ENCODE data around the gene FBXL5. TPM values are rescaled to one million over a fixed set of nuclear protein-coding genes. Genes with fewer than 3 reads are reported as not detected.

FBXL5 gene
- total and polyA plus RNA-seq, 2 donors (not counting 3 experiments of a cell fraction or from before 2014, with no cell fraction given): 42.2 to 60.2 TPM

- Histone ChIP-seq H3K9me3 (replicated peaks; ENCODE audit: control insufficient read depth, insufficient read depth, low read length) (no peaks in the 10 kb centered on the region), H3K27me3 (ENCODE audit: control insufficient read depth in 2 of 2, insufficient read depth in 2 of 2, low read length in 2 of 2) (no peaks in the 10 kb centered on the region), H3K27ac (ENCODE audit: insufficient read depth, low read depth, low read length) (no peak overlapping the region), H3K9me1 (replicated peaks; ENCODE audit: control insufficient read depth, extremely low read depth, insufficient read depth, low read length) (no peaks in the 10 kb centered on the region), H3K36me3 (ENCODE audit: control insufficient read depth in 2 of 2, extremely low read depth in 1 of 2, insufficient read depth in 2 of 2, low read length in 2 of 2) (no peaks in the 10 kb centered on the region), H3K79me2 (ENCODE audit: control insufficient read depth, insufficient read depth, low read length) (peaks cover 80% of the 10 kb centered on the region), H3K9ac (replicated peaks; ENCODE audit: extremely low read depth, insufficient read depth, low read length) (no peak overlapping the region), H3K4me2 (ENCODE audit: insufficient read depth, low read length) (no peak overlapping the region), H3K4me1 (ENCODE audit: control insufficient read depth, extremely low read depth, insufficient read depth, low read length) (peaks cover 36% of the 10 kb centered on the region), H2AFZ (ENCODE audit: low read depth, low read length) (no peak overlapping the region), H4K20me1 (replicated peaks; ENCODE audit: control insufficient read depth, extremely low read depth, insufficient read depth, low read length) (peaks cover 6% of the 10 kb centered on the region), H3K4me3 (replicated peaks in 1 of 3; ENCODE audit: insufficient read depth in 1 of 3, low read depth in 1 of 3, low read length in 3 of 3) (no peak overlapping the region)
- POLR2A ChIA-PET: no interaction called here
- no TSS peak for BruUV-seq (replicated peaks)
- TF ChIP-seq JUN (IDR thresholded peaks at IDR 0.05; ENCODE audit: borderline replicate concordance, insufficient read depth, insufficient read length, low read depth): no peak
- no peak for TF ChIP-seq POLR2AphosphoS5 (IDR thresholded peaks at IDR 0.05; ENCODE audit: insufficient read depth, low read depth, low read length)
- TF ChIP-seq EZH2 (IDR thresholded peaks at IDR 0.05; ENCODE audit: borderline replicate concordance, low read depth, low read length, severe bottlenecking): no peak
- CTCF ChIA-PET: interaction anchor here (0.8 to 3.4 kb wide), 8 partner anchors 12 to 172 kb away, joined by 3 to 13 read pairs (median 4); no protein-coding TSS in a partner anchor
- DNase-seq (ENCODE audit: low read depth, low spot score) (no peak), FAIRE-seq (no peak)
- dilution Hi-C loops (cut with MboI; ENCODE audit: extremely low pct_ligation_motif_present, low sequenced_read_pairs) (no loop called here), intact Hi-C loops (cut with micrococcal nuclease) (loop anchor here (10.0 kb wide), 2 partner anchors 417 to 573 kb away; partner anchors contain the start of gene TAPT1)
These were observed 3.5 kb downstream of the FBXL5 start for GRCh38 chr4:15651676-15652075.

- no peak overlapping the region for H2AFZ ChIP-seq (ENCODE audit: low read depth, low read length)
- TF ChIP-seq POLR2AphosphoS5 (IDR thresholded peaks at IDR 0.05; ENCODE audit: insufficient read depth, low read depth, low read length) (no peak), GATA2 (IDR thresholded peaks at IDR 0.05; ENCODE audit: insufficient read depth, insufficient read length, low read depth, low read length) (no peak), CTCF (IDR thresholded peaks at IDR 0.05; ENCODE audit: extremely low read depth in 1 of 2, insufficient read depth in 1 of 2, low read depth in 1 of 2, low read length in 2 of 2) (peak; percentile 50 to 67), MAX (IDR thresholded peaks at IDR 0.05; ENCODE audit: insufficient read depth, insufficient read length) (no peak), FOS (IDR thresholded peaks at IDR 0.05; ENCODE audit: borderline replicate concordance, insufficient read depth, low read length) (no peak), MYC (IDR thresholded peaks at IDR 0.05; ENCODE audit: low read depth, low read length) (no peak)
- peaks cover 6% of the 10 kb centered on the region for H4K20me1 ChIP-seq (replicated peaks; ENCODE audit: control insufficient read depth, extremely low read depth, insufficient read depth, low read length)
- no peaks in the 10 kb centered on the region for H3K9me3 ChIP-seq (replicated peaks; ENCODE audit: control insufficient read depth, insufficient read depth, low read length)
- ChIA-PET POLR2A (no interaction called here), CTCF (interaction anchor here (0.6 to 1.2 kb wide), 4 partner anchors 23 to 254 kb away, joined by 3 to 12 read pairs (median 5); no protein-coding TSS in a partner anchor)
- H3K4me3 ChIP-seq (replicated peaks in 1 of 3; ENCODE audit: insufficient read depth in 1 of 3, low read depth in 1 of 3, low read length in 3 of 3): no peak overlapping the region
- intact Hi-C loops (cut with micrococcal nuclease) (loop anchor here (1.0 to 10.0 kb wide), 3 partner anchors 171 to 575 kb away; partner anchors contain the start of gene TAPT1), dilution Hi-C loops (cut with MboI; ENCODE audit: extremely low pct_ligation_motif_present, low sequenced_read_pairs) (no loop called here)
- H3K36me3 ChIP-seq (ENCODE audit: control insufficient read depth in 2 of 2, extremely low read depth in 1 of 2, insufficient read depth in 2 of 2, low read length in 2 of 2): no peaks in the 10 kb centered on the region
- no peaks in the 10 kb centered on the region for H3K27me3 ChIP-seq (ENCODE audit: control insufficient read depth in 2 of 2, insufficient read depth in 2 of 2, low read length in 2 of 2)
- peak overlapping the region; percentile 8 for H3K4me2 ChIP-seq (ENCODE audit: insufficient read depth, low read length)
- no TSS peak for BruUV-seq (replicated peaks)
- peaks cover 95% of the 10 kb centered on the region for H3K79me2 ChIP-seq (ENCODE audit: control insufficient read depth, insufficient read depth, low read length)
- H3K9ac ChIP-seq (replicated peaks; ENCODE audit: extremely low read depth, insufficient read depth, low read length): no peak overlapping the region
- no peak for FAIRE-seq
- peaks cover 28% of the 10 kb centered on the region for H3K4me1 ChIP-seq (ENCODE audit: control insufficient read depth, extremely low read depth, insufficient read depth, low read length)
- DNase-seq (ENCODE audit: low read depth, low spot score): peak; percentile 44
- H3K9me1 ChIP-seq (replicated peaks; ENCODE audit: control insufficient read depth, extremely low read depth, insufficient read depth, low read length): no peaks in the 10 kb centered on the region
- no peak overlapping the region for H3K27ac ChIP-seq (ENCODE audit: insufficient read depth, low read depth, low read length)
These were observed 5.1 kb downstream of the FBXL5 start for GRCh38 chr4:15649914-15650545.
